ENCODE measurements around the gene SPOCK1. TPM values are rescaled to one million over a fixed set of nuclear protein-coding genes. Genes with fewer than 3 reads are reported as not detected.

Gene SPOCK1
- total and polyA plus RNA-seq, 10 donors = 0.50 to 17.0 (median 6.6) TPM

DNA sequence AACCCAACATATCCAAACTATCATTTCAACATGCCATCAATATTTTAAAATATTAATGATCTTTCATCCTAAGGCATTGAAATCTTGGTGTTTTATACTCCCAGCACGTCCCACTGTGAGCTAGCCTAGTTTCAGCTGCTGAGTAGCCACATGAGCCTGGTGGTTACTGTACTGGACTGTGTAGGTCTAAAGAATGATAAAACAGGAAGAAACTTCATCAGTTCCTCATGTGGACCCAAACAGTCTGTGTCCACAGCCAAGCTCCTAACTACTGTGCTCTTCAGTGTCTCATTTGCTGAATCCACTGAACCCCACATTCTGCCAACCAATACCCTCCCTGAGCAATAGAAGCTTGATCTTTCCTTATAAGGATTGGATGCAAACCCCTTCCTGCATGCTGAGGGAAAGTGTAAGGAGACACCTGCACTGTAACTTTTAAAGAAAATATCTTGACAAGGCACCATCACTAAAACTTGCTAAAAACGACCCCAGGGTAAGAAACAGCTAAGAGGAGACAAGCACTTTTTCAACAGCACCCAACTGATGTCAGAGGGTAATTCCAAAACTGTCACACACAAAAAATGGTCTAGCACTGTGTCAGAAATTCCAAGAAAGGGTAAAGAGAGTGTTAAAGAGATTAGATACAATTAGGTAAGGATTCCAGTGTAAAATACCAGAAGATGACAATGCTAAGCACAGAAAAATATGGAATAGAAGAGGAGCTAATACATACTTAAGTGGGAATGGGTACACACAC is 126.9 kb downstream of the SPOCK1 start:
- Histone ChIP-seq H3K36me3 (no peaks in the 10 kb centered on the region), H3K4me1 (no peaks in the 10 kb centered on the region), H3K4me3 (no peak overlapping the region), H3K27ac (no peak overlapping the region), H3K9me3 (no peaks in the 10 kb centered on the region), H3K27me3 (replicated peaks in 1 of 7) (no peaks in the 10 kb centered on the region)
- 54 to 70% (median 63%) methylated on average over 2 of the region's 2 CpGs for WGBS, 5 donors
- intact Hi-C loops (cut with DNase I; ENCODE audit: low total_unique reads) = no loop called here
- TF ChIP-seq, protein P1, sequence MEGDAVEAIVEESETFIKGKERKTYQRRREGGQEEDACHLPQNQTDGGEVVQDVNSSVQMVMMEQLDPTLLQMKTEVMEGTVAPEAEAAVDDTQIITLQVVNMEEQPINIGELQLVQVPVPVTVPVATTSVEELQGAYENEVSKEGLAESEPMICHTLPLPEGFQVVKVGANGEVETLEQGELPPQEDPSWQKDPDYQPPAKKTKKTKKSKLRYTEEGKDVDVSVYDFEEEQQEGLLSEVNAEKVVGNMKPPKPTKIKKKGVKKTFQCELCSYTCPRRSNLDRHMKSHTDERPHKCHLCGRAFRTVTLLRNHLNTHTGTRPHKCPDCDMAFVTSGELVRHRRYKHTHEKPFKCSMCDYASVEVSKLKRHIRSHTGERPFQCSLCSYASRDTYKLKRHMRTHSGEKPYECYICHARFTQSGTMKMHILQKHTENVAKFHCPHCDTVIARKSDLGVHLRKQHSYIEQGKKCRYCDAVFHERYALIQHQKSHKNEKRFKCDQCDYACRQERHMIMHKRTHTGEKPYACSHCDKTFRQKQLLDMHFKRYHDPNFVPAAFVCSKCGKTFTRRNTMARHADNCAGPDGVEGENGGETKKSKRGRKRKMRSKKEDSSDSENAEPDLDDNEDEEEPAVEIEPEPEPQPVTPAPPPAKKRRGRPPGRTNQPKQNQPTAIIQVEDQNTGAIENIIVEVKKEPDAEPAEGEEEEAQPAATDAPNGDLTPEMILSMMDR (IDR thresholded peaks at IDR 0.05 in 8 of 11, conservative IDR thresholded peaks at IDR 0.05 in 3 of 11) = no peak
- TF ChIP-seq POLR2AphosphoS5 (IDR thresholded peaks at IDR 0.05) (no peak), POLR2A (IDR thresholded peaks at IDR 0.05) (no peak)
- no peak for DNase-seq

DNA sequence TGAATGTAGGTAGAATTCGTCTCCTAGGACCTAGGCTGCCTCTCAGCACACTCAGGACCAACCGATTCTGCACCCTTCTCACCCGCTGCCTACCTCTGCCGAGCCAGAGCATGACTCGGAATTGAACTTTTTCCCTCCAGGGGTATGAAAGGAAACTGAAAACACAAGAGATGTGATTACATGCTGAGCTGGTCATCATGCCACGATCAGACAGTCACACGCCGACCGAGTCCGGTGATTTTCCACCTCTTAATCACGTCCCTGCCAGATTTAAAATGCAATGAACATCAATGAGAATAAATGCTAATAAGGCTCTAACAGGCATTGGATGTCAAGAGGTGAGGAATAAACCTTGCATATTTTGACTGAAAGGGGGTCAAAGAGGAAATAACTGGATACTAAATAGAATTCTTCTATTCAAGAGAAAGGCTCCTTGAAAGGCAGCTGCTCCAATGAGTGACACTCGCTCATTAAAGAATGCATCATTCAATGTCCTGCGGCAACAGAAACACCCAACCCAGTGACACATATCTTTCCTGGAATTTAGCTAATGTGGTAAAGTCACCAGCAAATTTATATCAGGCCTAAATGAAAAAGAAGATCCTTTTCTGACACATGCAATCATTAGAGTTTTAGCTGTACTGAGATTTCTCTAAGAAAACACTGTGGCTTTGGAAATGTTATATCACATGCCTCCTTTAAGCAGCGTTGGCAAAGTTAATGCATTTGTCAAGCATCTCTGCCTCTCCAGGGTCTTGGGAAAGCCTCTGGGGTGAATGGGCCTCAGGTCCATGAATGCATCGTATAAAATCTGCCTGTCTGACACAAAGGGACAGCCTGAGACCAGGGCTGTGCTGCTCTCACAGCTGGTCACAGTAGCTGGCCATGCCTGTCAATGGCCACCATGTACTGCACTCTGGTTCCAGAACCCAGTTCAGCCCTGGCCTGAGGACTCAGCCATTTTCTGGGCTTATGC is 128.7 kb downstream of the SPOCK1 start:
- Histone ChIP-seq H3K27ac (no peak overlapping the region), H3K9me3 (no peaks in the 10 kb centered on the region), H3K27me3 (replicated peaks in 1 of 7) (no peaks in the 10 kb centered on the region), H3K36me3 (no peaks in the 10 kb centered on the region), H3K4me1 (no peaks in the 10 kb centered on the region), H3K4me3 (no peak overlapping the region)
- TF ChIP-seq POLR2AphosphoS5 (IDR thresholded peaks at IDR 0.05) = no peak
- TF ChIP-seq, protein P1 (IDR thresholded peaks at IDR 0.05 in 8 of 11, conservative IDR thresholded peaks at IDR 0.05 in 3 of 11) = no peak
- no peak for TF ChIP-seq POLR2A (IDR thresholded peaks at IDR 0.05)
- intact Hi-C loops (cut with DNase I; ENCODE audit: low total_unique reads) = no loop called here
- 84 to 91% (median 86%) methylated on average over 15 of the region's 15 CpGs for WGBS, 5 donors
- DNase-seq = no peak

DNA sequence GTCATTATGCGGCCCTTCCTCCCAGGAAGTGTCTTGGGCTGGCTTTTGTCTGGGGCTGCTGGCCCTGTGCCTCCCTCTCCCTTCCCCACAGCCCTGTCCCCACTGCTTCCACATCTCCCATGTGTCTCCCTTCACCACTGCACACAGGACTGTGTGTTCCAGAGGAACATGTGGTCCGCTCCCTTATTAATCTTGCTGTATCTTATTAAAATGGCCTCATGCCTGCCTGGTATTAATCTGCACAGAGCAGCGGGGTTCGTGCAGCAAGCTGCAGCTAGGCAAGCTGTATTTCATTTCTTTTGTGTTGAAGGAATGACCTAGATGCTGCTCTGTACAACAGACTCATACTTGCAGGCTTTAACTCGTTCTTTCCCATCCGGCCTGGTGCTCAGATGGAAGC is 130.5 kb downstream of the SPOCK1 start:
- H3K4me3 ChIP-seq = no peak overlapping the region
- no peak for TF ChIP-seq POLR2AphosphoS5 (IDR thresholded peaks at IDR 0.05)
- TF ChIP-seq, protein P1 (IDR thresholded peaks at IDR 0.05 in 8 of 11, conservative IDR thresholded peaks at IDR 0.05 in 3 of 11) = no peak
- TF ChIP-seq POLR2A (IDR thresholded peaks at IDR 0.05) = no peak
- DNase-seq = no peak
- H3K27ac ChIP-seq = no peak overlapping the region
- WGBS, 5 donors = 84 to 91% (median 85%) methylated on average over 6 of the region's 6 CpGs
- H3K9me3 ChIP-seq = no peaks in the 10 kb centered on the region
- intact Hi-C loops (cut with DNase I; ENCODE audit: low total_unique reads) = no loop called here
- no peaks in the 10 kb centered on the region for H3K36me3 ChIP-seq
- no peaks in the 10 kb centered on the region for H3K27me3 ChIP-seq (replicated peaks in 1 of 7)
- H3K4me1 ChIP-seq = no peaks in the 10 kb centered on the region

DNA sequence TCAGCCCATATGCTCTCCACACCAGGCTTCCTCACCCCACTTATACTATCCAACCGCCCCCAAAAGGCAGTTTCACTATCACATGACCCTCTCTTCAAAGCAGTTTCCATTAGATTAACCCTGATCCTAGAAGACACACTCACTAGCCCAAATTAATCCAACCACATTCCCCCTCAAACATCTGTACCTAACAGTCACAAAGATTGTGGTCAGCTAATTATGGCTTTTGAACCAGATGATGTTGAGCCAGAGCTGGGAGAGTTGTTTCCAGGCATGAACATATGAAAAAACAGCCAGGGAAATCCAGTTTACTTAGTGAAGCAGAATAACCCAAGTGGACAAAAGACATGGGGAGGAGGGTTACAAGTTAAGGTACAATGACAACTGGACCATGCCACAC is 131.2 kb downstream of the SPOCK1 start:
- WGBS, 5 donors = 75 to 95% (median 87%) methylated on average over 1 of the region's 1 CpG
- Histone ChIP-seq H3K36me3 (no peaks in the 10 kb centered on the region), H3K9me3 (no peaks in the 10 kb centered on the region), H3K27ac (no peak overlapping the region), H3K4me1 (no peaks in the 10 kb centered on the region), H3K27me3 (replicated peaks in 1 of 7) (no peaks in the 10 kb centered on the region), H3K4me3 (no peak overlapping the region)
- intact Hi-C loops (cut with DNase I; ENCODE audit: low total_unique reads) = no loop called here
- TF ChIP-seq POLR2AphosphoS5 (IDR thresholded peaks at IDR 0.05) (no peak), POLR2A (IDR thresholded peaks at IDR 0.05) (no peak)
- TF ChIP-seq, protein P1 (IDR thresholded peaks at IDR 0.05 in 8 of 11, conservative IDR thresholded peaks at IDR 0.05 in 3 of 11) = no peak
- DNase-seq = no peak
